Measurements from ENCODE around the gene CTXN2.

DNA sequence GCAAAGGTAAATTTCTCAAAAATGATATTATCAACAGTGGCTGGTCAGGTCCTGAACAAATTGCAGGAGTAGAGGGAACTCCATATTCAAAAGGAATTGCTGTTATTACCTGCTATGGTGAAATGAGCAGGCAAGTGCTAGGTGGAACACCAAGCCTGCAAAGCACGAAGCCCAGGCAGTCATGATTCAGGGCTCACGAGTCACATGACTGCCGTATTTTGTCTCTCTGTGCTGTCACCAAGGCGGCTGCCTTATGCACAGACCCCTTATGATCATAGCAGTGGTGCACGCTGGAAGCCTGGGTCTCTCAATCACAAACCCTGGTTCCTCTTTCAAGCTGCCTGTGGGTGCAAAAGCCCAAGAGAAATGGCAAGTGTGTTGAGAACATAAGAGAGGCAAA is 39.0 kb downstream of the CTXN2 start:
- TF ChIP-seq POLR2A (IDR thresholded peaks at IDR 0.05; ENCODE audit: low read depth, low read length) = no peak
- TF ChIP-seq, protein P1, sequence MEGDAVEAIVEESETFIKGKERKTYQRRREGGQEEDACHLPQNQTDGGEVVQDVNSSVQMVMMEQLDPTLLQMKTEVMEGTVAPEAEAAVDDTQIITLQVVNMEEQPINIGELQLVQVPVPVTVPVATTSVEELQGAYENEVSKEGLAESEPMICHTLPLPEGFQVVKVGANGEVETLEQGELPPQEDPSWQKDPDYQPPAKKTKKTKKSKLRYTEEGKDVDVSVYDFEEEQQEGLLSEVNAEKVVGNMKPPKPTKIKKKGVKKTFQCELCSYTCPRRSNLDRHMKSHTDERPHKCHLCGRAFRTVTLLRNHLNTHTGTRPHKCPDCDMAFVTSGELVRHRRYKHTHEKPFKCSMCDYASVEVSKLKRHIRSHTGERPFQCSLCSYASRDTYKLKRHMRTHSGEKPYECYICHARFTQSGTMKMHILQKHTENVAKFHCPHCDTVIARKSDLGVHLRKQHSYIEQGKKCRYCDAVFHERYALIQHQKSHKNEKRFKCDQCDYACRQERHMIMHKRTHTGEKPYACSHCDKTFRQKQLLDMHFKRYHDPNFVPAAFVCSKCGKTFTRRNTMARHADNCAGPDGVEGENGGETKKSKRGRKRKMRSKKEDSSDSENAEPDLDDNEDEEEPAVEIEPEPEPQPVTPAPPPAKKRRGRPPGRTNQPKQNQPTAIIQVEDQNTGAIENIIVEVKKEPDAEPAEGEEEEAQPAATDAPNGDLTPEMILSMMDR (conservative IDR thresholded peaks at IDR 0.05; ENCODE audit: low read depth, low read length) = no peak
- no peak for TF ChIP-seq CEBPB (IDR thresholded peaks at IDR 0.05; ENCODE audit: low read depth, low read length)
- TF ChIP-seq, protein P2, sequence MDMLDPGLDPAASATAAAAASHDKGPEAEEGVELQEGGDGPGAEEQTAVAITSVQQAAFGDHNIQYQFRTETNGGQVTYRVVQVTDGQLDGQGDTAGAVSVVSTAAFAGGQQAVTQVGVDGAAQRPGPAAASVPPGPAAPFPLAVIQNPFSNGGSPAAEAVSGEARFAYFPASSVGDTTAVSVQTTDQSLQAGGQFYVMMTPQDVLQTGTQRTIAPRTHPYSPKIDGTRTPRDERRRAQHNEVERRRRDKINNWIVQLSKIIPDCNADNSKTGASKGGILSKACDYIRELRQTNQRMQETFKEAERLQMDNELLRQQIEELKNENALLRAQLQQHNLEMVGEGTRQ (IDR thresholded peaks at IDR 0.05; ENCODE audit: low read depth, low read length) = no peak
- TF ChIP-seq MAFK (IDR thresholded peaks at IDR 0.05; ENCODE audit: low read depth, low read length) = no peak
- TF ChIP-seq RAD21 (IDR thresholded peaks at IDR 0.05; ENCODE audit: low read length) = no peak

Data from IMR-90 (cell line).